ENCODE measurements around the gene CTCF. TPM values are rescaled to one million over a fixed set of nuclear protein-coding genes. Genes with fewer than 3 reads are reported as not detected.
A peak's percentile ranks its signal among the peaks of the same experiment; 100 is the strongest.

CTCF gene
- total RNA-seq, 1 experiment from 2014 or later: 58.7 TPM

GRCh38 chr16:67641779-67642708, 79.7 kb downstream of the CTCF start:
- H3K36me3 ChIP-seq: peaks cover 8% of the 10 kb centered on the region; the same call in 1 of the 2 replicates
- H3K4me3 ChIP-seq: no peak overlapping the region
- H3K27ac ChIP-seq: no peak overlapping the region
- DNase-seq: no peak
- no peaks in the 10 kb centered on the region for H3K4me1 ChIP-seq
- no peaks in the 10 kb centered on the region for H3K9me3 ChIP-seq (replicated peaks)
- H3K27me3 ChIP-seq: no peaks in the 10 kb centered on the region

GRCh38 chr16:67644038-67644437, 81.7 kb downstream of the CTCF start:
- H3K27me3 ChIP-seq: no peaks in the 10 kb centered on the region
- no peaks in the 10 kb centered on the region for H3K4me1 ChIP-seq
- DNase-seq: no peak
- no peak overlapping the region for H3K27ac ChIP-seq
- peaks cover 1% of the 10 kb centered on the region; the same call in 1 of the 2 replicates for H3K36me3 ChIP-seq
- no peaks in the 10 kb centered on the region for H3K9me3 ChIP-seq (replicated peaks)
- no peak overlapping the region for H3K4me3 ChIP-seq

- Histone ChIP-seq H3K9me3 (replicated peaks) (no peaks in the 10 kb centered on the region), H3K36me3 (no peaks in the 10 kb centered on the region), H3K27ac (no peak overlapping the region), H3K4me1 (no peaks in the 10 kb centered on the region), H3K4me3 (no peak overlapping the region), H3K27me3 (no peaks in the 10 kb centered on the region)
- DNase-seq: no peak
Observed at GRCh38 chr16:67645397-67646121, 83.2 kb downstream of the CTCF start.

- no peaks in the 10 kb centered on the region for H3K36me3 ChIP-seq
- H3K9me3 ChIP-seq (replicated peaks): no peaks in the 10 kb centered on the region
- no peaks in the 10 kb centered on the region for H3K4me1 ChIP-seq
- no peak overlapping the region for H3K4me3 ChIP-seq
- DNase-seq: no peak
- no peak overlapping the region for H3K27ac ChIP-seq
- H3K27me3 ChIP-seq: no peaks in the 10 kb centered on the region
Observed at GRCh38 chr16:67647111-67647651, 84.9 kb downstream of the CTCF start.

- Histone ChIP-seq H3K27me3 (no peaks in the 10 kb centered on the region), H3K27ac (no peak overlapping the region), H3K4me3 (no peak overlapping the region), H3K9me3 (replicated peaks) (no peaks in the 10 kb centered on the region), H3K4me1 (no peaks in the 10 kb centered on the region), H3K36me3 (no peaks in the 10 kb centered on the region)
- DNase-seq: no peak
Observed at GRCh38 chr16:67647681-67648080, 85.4 kb downstream of the CTCF start.

GRCh38 chr16:67648088-67648763, 85.9 kb downstream of the CTCF start:
- no peak for DNase-seq
- no peaks in the 10 kb centered on the region for H3K9me3 ChIP-seq (replicated peaks)
- no peak overlapping the region for H3K27ac ChIP-seq
- no peaks in the 10 kb centered on the region for H3K4me1 ChIP-seq
- H3K27me3 ChIP-seq: no peaks in the 10 kb centered on the region
- no peaks in the 10 kb centered on the region for H3K36me3 ChIP-seq
- H3K4me3 ChIP-seq: no peak overlapping the region

GRCh38 chr16:67648764-67649407, 86.6 kb downstream of the CTCF start:
- no peaks in the 10 kb centered on the region for H3K27me3 ChIP-seq
- no peak for DNase-seq

GRCh38 chr16:67649494-67649931, 87.2 kb downstream of the CTCF start:
- Histone ChIP-seq H3K27ac (no peak overlapping the region), H3K36me3 (no peaks in the 10 kb centered on the region), H3K4me1 (no peaks in the 10 kb centered on the region), H3K4me3 (no peak overlapping the region), H3K27me3 (no peaks in the 10 kb centered on the region), H3K9me3 (replicated peaks) (no peaks in the 10 kb centered on the region)
- DNase-seq: no peak

More at GRCh38 chr16:67648764-67649407, 86.6 kb downstream of the CTCF start:
- Histone ChIP-seq H3K9me3 (replicated peaks) (no peaks in the 10 kb centered on the region), H3K36me3 (no peaks in the 10 kb centered on the region), H3K4me1 (no peaks in the 10 kb centered on the region), H3K27ac (no peak overlapping the region), H3K4me3 (no peak overlapping the region)

- H3K9me3 ChIP-seq (replicated peaks): no peaks in the 10 kb centered on the region
- no peak overlapping the region for H3K27ac ChIP-seq
- DNase-seq: no peak
- no peak overlapping the region for H3K4me3 ChIP-seq
- H3K27me3 ChIP-seq: no peaks in the 10 kb centered on the region
- H3K4me1 ChIP-seq: no peaks in the 10 kb centered on the region
- H3K36me3 ChIP-seq: no peaks in the 10 kb centered on the region
Observed at GRCh38 chr16:67650023-67650422, 87.7 kb downstream of the CTCF start.

- Histone ChIP-seq H3K36me3 (no peaks in the 10 kb centered on the region), H3K4me1 (no peaks in the 10 kb centered on the region), H3K4me3 (no peak overlapping the region), H3K27me3 (no peaks in the 10 kb centered on the region), H3K27ac (no peak overlapping the region), H3K9me3 (replicated peaks) (no peaks in the 10 kb centered on the region)
- DNase-seq: no peak
Observed at GRCh38 chr16:67651039-67651438, 88.7 kb downstream of the CTCF start.

- Histone ChIP-seq H3K36me3 (no peaks in the 10 kb centered on the region), H3K27me3 (no peaks in the 10 kb centered on the region), H3K9me3 (replicated peaks) (no peaks in the 10 kb centered on the region), H3K27ac (no peak overlapping the region), H3K4me1 (no peaks in the 10 kb centered on the region), H3K4me3 (no peak overlapping the region)
- DNase-seq: no peak
Observed at GRCh38 chr16:67651847-67652246, 89.5 kb downstream of the CTCF start.

- no peaks in the 10 kb centered on the region for H3K9me3 ChIP-seq (replicated peaks)
- DNase-seq: peak; percentile 27 to 50
- H3K4me1 ChIP-seq: no peaks in the 10 kb centered on the region
- no peak overlapping the region for H3K27ac ChIP-seq
- H3K36me3 ChIP-seq: no peaks in the 10 kb centered on the region
- H3K27me3 ChIP-seq: no peaks in the 10 kb centered on the region
- peak overlapping the region; percentile 52 for H3K4me3 ChIP-seq
Observed at GRCh38 chr16:67652578-67653127, 90.3 kb downstream of the CTCF start.

- DNase-seq: peak; percentile 26 to 33
- Histone ChIP-seq H3K27me3 (no peaks in the 10 kb centered on the region), H3K4me1 (no peaks in the 10 kb centered on the region), H3K27ac (no peak overlapping the region), H3K9me3 (replicated peaks) (no peaks in the 10 kb centered on the region), H3K4me3 (peak overlapping the region; percentile 52), H3K36me3 (no peaks in the 10 kb centered on the region)
Observed at GRCh38 chr16:67653128-67653788, 90.9 kb downstream of the CTCF start.
